Urinary bladder (tissue), 4 donors: ENCODE measurements around the gene MOSMO. TPM values are rescaled to one million over a fixed set of nuclear protein-coding genes. Genes with fewer than 3 reads are reported as not detected.
A peak's percentile ranks its signal among the peaks of the same experiment; 100 is the strongest.

Experiments
- DNase-seq: peaks from one replicate; pipeline ENCODE4 v3.0.0-alpha.2; 2015; ENCODE audit errors: extremely low spot score
- H3K27ac ChIP-seq: one replicate; pipeline ENCODE4 v1.5.1; 2013; ENCODE audit warnings: low read depth, mild to moderate bottlenecking, moderate library complexity
- H3K36me3 ChIP-seq: one replicate; pipeline ENCODE4 v1.6.1; 2013; ENCODE audit warnings: mild to moderate bottlenecking, moderate library complexity; ENCODE audit not compliant: insufficient read depth
- H3K4me1 ChIP-seq: one replicate; pipeline ENCODE4 v1.6.1; 2013; ENCODE audit warnings: mild to moderate bottlenecking, moderate library complexity; ENCODE audit not compliant: insufficient read depth
- H3K4me3 ChIP-seq: one replicate; pipeline ENCODE4 v1.5.1; 2013; ENCODE audit warnings: low read depth, low read length
- WGBS: extraction: QIAGEN DNeasy Blood & Tissue Kit; methylation state at CpG from one replicate; pipeline ENCODE4 v1.1.7; 2013; 5-methylcytosine and 5-hydroxymethylcytosine counted together
- polyA plus RNA-seq: library from polyadenylated mRNA; stranded (reverse); fragments of 200-250 nt; gene quantifications from one replicate; pipeline ENCODE4 v1.2.3, GENCODE V29; 2013
- total RNA-seq: library from RNA; depleted of rRNA; stranded (reverse); fragments of >200 nt; gene quantifications from one replicate; pipeline ENCODE4 v1.2.3, GENCODE V29; 2014
- donor health status: healthy with polysubstance abuse.
- donor health status: healthy.

MOSMO gene
- 33.2 TPM for total RNA-seq
- 15.2 TPM for polyA plus RNA-seq

DNA sequence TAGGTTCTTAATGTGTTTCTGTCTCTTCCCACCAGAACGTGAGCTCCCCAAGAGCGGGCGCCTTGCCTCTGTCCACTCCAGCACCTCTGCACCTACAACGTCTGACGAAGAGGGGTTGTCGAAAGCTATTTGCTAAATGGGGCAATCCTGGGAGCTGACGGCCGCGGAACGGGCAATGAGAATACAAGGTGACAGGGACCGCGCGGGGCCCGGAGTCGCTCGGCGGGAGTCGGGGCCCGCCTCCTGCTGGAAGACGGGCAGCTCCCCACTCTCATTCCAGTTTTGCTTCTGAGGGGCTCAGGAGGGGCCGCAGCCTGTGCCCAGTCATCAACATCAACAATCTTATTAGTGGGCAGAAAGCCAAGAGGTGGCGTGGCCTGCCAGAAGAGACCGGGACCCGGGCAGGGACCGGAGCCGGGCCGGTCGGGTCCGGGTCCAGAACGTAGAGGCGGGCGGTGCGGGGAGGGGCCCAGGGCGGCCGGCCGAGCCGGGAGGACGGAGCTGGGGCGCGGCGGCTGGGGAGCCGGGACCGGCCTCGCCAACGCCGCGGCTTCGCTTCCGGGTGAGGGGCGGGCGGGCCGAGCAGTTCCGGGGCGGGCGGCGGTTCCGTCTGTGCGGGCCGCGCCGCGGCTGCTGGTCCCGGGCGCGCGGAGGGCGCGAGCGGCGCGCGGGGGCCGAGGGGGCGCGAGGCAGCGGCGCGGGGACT lies at the start of gene MOSMO:
Gene MOSMO, plus strand, starts transcription at position 603 of the 706 bp plus-strand sequence. CDS start 191 bp downstream, outside the sequence.
- Histone ChIP-seq H3K27ac (peak within 1 kb of the TSS; percentile 65), H3K36me3 (no peaks in the 10 kb centered on the region), H3K4me1 (no peaks in the 10 kb centered on the region), H3K4me3 (peak within 1 kb of the TSS; percentile 100)
- DNase-seq = peak; percentile 15
- under 1% methylated on average over 78 of the region's 78 CpGs for WGBS

DNA sequence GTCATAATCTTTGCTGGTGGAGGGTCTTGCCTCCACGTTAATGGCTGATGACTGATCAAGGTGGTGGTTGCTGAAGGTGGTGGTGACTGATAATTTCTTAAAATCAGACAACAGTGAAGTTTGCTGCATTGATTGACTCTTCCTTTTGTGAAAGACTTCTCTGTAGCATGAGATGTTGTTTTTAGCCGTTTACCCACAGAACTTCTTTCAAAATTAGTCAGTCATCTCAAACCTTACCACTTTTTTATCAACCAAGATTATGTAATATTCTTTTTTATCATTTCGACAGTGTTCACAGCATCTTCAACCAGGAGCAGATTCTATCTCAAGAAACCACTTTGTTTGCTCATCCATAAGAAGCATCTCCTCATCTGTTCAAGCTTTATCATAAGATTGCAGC lies 48.9 kb upstream of the MOSMO start:
- no peak for DNase-seq
- 82% methylated on average over 3 of the region's 3 CpGs for WGBS
- H3K4me1 ChIP-seq = no peaks in the 10 kb centered on the region
- peaks cover 9% of the 10 kb centered on the region for H3K36me3 ChIP-seq
- H3K4me3 ChIP-seq = no peak overlapping the region
- H3K27ac ChIP-seq = no peak overlapping the region

DNA sequence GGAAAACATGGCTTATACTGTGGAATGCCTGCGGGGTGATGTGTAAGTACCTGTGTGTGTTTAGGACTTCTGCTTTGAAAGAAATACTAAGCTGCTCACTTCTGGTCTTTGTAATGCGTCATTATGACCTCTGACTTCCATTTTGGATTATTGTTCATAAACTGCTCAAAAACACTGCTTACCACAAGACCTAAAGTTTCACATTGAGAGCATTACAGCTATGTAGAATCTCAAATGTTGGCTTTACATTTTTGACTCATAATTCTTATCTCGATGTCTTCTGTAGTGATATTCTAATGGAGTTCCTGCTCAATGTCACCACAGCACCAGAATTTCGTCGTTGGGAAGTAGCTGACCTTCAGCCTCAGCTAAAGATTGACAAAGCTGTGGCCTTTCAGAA lies 45.4 kb upstream of the MOSMO start:
- peaks cover 10% of the 10 kb centered on the region for H3K36me3 ChIP-seq
- no peaks in the 10 kb centered on the region for H3K4me1 ChIP-seq
- no peak overlapping the region for H3K4me3 ChIP-seq
- DNase-seq = no peak
- no peak overlapping the region for H3K27ac ChIP-seq
- 90% methylated on average over 5 of the region's 5 CpGs for WGBS

DNA sequence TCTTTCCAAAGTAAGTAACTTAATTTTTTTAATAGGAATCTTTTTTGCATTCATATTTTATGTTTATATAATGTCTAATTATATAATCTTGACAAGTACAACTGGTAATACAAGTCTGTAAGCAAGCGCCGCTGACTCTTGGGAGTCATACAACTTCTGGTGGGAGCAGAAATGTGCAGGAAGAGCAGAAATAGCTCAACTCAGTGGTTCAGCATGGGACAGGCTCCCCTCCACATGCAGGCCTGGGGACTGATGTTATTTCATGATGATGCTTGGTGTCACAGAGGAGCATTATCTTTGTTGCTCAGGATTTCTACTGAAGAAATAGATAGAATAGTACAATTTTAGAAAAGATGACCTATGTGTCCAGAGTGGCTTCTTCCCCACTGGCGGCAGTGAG lies 44.0 kb upstream of the MOSMO start:
- DNase-seq = no peak
- H3K4me1 ChIP-seq = no peaks in the 10 kb centered on the region
- 96% methylated on average over 3 of the region's 3 CpGs for WGBS
- H3K27ac ChIP-seq = no peak overlapping the region
- H3K36me3 ChIP-seq = peaks cover 10% of the 10 kb centered on the region
- H3K4me3 ChIP-seq = no peak overlapping the region

DNA sequence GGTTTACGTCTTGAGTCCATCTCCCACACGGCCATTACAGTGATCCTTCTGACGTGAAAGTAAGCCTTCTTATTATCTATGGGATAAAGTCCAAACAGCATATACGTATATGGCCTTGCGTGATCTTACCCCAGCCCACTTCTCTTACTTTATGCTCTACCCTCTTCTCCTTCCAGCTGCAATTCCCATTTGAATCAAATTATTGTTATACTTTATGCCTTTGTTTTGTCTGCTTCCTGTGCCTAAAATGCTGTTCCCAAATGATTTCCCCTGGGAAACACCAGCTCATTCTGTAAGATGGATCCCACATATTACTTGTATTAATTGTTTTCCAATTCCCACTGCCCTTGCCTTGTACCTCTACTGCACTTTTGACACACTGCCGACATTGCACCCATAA lies 43.6 kb upstream of the MOSMO start:
- 82% methylated on average over 6 of the region's 6 CpGs for WGBS
- H3K27ac ChIP-seq = no peak overlapping the region
- H3K36me3 ChIP-seq = peaks cover 10% of the 10 kb centered on the region
- H3K4me1 ChIP-seq = no peaks in the 10 kb centered on the region
- DNase-seq = no peak
- H3K4me3 ChIP-seq = no peak overlapping the region

DNA sequence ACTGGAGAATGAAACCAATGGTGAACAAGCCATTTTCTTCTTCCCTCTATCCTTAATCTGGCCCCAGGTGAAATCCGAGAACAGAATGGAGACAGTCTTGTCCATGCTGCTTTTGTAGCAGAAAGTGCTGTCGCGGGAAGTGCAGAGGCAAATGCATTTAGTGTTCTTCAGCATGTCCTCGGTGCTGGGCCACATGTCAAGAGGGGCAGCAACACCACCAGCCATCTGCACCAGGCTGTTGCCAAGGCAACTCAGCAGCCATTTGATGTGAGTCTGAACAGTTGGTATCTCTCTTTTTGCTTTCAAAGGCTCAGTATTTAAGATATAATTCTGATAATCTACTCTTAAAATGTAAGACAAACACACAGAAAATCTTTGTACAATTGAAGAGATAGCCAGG lies 36.1 kb upstream of the MOSMO start:
- Histone ChIP-seq H3K27ac (no peak overlapping the region), H3K4me3 (no peak overlapping the region), H3K4me1 (no peaks in the 10 kb centered on the region), H3K36me3 (peaks cover 12% of the 10 kb centered on the region)
- 76% methylated on average over 4 of the region's 4 CpGs for WGBS
- DNase-seq = no peak

DNA sequence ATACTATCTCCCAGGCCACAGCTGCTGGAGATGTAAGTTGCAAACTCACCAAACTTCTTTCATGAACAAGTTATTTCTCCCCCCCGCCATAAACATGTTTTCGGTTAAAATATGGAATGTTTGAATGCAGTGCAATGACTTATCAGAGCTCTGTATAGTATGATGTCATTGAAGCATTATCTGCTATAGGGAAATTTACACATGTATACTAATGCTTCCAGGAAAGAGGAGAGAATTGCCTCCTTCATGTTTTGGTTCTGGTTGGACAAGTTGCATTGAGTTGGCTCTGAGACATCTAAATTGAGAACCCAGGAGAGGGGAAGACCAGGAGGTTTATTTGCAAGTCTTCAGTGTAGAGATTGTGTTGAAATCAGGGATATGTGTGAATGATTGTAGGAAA lies 34.0 kb upstream of the MOSMO start:
- Histone ChIP-seq H3K27ac (no peak overlapping the region), H3K36me3 (peaks cover 17% of the 10 kb centered on the region), H3K4me1 (no peaks in the 10 kb centered on the region), H3K4me3 (no peak overlapping the region)
- DNase-seq = no peak
- WGBS = 97% methylated on average over 2 of the region's 2 CpGs

DNA sequence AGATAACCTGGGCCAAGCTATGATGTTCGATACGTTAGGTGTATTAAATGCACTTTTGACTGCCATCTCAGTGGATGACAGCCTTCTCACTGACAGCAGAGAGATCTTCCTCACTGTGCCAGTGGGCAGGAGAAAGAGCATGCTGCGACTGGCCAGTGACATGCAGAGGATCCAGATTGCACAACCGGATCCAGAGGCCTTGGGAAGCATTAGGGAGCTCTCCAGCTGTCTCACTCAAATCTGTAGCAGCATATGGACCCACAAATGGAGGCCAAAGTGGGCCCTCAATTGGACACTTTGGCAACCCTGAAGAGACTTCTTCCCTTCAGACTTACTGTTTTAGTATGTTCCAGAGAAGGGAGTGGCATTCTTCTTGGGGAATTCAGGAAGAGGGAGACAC lies 27.9 kb upstream of the MOSMO start:
- DNase-seq = no peak
- peaks cover 15% of the 10 kb centered on the region for H3K36me3 ChIP-seq

DNA sequence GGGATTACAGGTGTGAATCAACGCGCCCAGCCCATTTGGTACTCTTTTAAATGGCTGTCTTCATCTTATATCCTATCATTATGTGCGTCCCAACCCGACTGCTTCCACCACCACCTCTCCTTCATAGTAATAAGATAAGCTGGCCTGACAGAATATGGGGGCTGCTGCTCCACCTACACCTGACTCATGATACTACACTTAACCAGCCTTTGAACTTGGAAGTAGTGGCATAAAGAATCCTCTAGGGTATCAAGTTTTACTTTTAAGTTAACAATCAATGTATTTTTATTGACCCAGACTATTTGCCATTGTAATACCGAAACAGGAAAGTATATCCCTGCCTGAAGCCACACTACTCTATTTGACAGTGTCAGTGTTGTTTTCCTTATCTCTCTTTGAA lies 25.8 kb upstream of the MOSMO start:
- H3K36me3 ChIP-seq = peaks cover 10% of the 10 kb centered on the region
- WGBS = 95% methylated on average over 5 of the region's 5 CpGs
- DNase-seq = no peak

More for the DNA sequence above, 27.9 kb upstream of the MOSMO start:
- 92% methylated on average over 4 of the region's 4 CpGs for WGBS
- Histone ChIP-seq H3K27ac (no peak overlapping the region), H3K4me3 (no peak overlapping the region), H3K4me1 (no peaks in the 10 kb centered on the region)

DNA sequence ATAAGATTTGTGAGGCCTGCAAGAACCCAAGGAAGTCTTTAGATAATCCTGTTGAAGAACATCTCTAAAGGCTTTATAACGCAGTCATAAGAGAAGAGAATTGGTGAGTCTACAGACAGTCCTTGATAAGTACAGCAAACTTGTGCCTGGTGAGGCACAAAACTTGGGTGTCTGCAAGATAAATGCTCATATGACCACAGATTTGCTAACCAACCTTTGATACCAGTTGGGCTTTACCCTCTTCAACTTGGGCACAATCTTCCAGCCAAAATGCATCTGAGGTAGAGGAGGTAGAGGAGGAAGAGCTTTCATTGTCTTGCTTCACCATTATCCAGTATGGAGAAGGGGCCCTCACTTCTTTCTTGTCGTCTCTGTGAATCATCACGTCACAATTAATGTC lies 23.8 kb upstream of the MOSMO start:
- WGBS = 86% methylated on average over 3 of the region's 3 CpGs
- H3K27ac ChIP-seq = no peak overlapping the region
- no peak overlapping the region for H3K4me3 ChIP-seq
- peaks cover 7% of the 10 kb centered on the region for H3K36me3 ChIP-seq
- no peaks in the 10 kb centered on the region for H3K4me1 ChIP-seq
- no peak for DNase-seq

More for the DNA sequence above, 25.8 kb upstream of the MOSMO start:
- H3K4me1 ChIP-seq = no peaks in the 10 kb centered on the region
- no peak overlapping the region for H3K27ac ChIP-seq
- H3K4me3 ChIP-seq = no peak overlapping the region

DNA sequence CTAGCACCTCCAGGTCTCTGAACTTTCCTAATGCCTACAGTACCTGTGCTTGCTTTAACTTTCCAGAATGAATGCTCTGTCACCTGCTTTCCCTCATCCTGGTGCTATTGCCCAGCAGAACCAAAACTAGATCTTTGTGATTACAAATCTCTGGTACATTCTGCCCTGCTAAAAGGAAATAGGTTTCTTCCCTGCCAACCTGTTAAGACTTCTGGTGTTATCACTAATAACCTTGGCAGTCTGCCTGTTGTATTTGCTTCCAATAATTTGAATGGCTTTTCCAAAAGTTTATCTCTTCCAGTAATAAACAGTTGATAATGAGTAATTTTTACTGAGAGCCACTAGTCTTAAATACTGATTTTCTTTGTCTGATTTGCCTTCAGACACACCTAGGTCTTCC lies 22.4 kb upstream of the MOSMO start:
- no peak for DNase-seq
- Histone ChIP-seq H3K4me1 (no peaks in the 10 kb centered on the region), H3K36me3 (peaks cover 7% of the 10 kb centered on the region), H3K4me3 (no peak overlapping the region), H3K27ac (no peak overlapping the region)

DNA sequence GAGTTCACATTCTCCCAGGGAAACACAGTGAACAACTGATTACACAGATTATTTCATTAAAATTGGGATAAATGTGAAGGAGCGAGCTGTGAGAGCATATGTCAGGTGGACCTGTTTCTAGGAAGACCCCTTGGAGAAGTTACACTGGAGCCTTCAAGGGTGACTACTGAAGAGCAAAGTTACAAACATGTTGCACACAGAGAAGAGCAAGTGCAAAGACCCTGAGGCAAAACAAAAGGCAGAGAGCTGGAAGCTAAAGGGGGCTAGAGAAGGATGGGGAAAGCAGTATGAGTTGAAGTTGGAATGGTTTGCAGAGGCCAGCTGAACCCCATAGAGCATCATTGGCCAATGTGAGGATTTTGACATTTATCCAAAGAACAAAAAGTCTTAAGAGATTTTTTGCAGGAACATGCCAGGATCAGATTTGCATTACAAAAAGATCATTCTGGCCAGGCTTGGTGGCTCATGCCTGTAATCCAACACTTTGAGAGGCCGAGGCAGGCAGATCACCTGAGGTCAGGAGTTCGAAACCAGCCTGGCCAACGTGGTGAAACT lies 21.1 kb upstream of the MOSMO start:
- H3K4me1 ChIP-seq = no peaks in the 10 kb centered on the region
- 84% methylated on average over 4 of the region's 4 CpGs for WGBS
- H3K27ac ChIP-seq = no peak overlapping the region
- H3K36me3 ChIP-seq = peaks cover 7% of the 10 kb centered on the region
- DNase-seq = no peak
- no peak overlapping the region for H3K4me3 ChIP-seq

DNA sequence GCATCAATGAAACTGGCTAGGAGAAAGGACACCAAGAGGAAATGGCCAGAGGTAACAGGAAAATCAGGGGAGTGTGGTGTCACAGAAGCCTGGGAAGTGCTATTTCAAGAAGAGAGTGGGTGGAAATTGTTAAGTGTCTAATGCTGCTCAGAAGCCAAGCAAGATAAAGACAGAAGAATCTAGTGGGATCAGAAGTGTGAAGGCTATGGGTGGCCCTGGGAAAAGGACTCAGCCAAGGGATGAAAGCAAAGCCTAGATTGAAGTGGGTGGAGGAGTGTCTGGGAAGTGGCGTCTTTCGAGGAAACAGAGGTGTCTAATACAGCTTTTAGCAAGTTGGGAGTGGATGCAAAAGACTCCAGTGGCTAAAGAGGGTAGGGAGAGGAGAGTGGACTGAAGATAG lies 20.4 kb upstream of the MOSMO start:
- DNase-seq = no peak
- Histone ChIP-seq H3K4me3 (no peak overlapping the region), H3K27ac (no peak overlapping the region), H3K4me1 (no peaks in the 10 kb centered on the region), H3K36me3 (peaks cover 7% of the 10 kb centered on the region)
- 77% methylated on average over 2 of the region's 2 CpGs for WGBS

DNA sequence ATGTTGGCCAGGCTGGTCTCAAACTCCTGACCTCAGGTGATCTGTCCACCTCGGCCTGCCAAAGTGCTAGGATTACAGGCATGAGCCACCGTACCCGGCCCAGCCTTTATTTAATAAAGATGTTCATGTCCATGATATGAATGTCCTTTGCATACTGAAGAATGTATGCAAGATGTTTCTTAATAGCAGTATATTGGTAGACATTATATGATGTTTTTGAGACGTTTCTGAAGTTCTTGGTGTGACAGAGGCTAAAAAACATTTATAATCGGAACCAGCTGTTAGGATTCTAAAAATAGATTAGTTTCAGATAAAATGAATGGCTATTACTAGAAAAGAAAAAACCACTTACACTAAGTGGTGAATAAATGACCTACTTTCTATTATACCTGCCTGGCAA lies 18.8 kb upstream of the MOSMO start:
- H3K27ac ChIP-seq = no peak overlapping the region
- WGBS = 46% methylated on average over 5 of the region's 5 CpGs
- DNase-seq = no peak

More for the DNA sequence above, 18.8 kb upstream of the MOSMO start:
- peaks cover 3% of the 10 kb centered on the region for H3K36me3 ChIP-seq
- no peak overlapping the region for H3K4me3 ChIP-seq
- H3K4me1 ChIP-seq = no peaks in the 10 kb centered on the region
